Measurements from ENCODE around the gene ZNF784. TPM values are rescaled to one million over a fixed set of nuclear protein-coding genes. Genes with fewer than 3 reads are reported as not detected.

ZNF784 gene
- total and polyA plus RNA-seq, 4 donors, result 0.79 to 6.0 (median 3.8) TPM

GRCh38 chr19:55632463-55632834 is 8.1 kb upstream of the ZNF784 start (continued):
- TF ChIP-seq NR2F2 (IDR thresholded peaks at IDR 0.05) (no peak), MAX (IDR thresholded peaks at IDR 0.05) (no peak), FOXA2 (IDR thresholded peaks at IDR 0.05) (no peak), CTCF (IDR thresholded peaks at IDR 0.05; ENCODE audit: low read depth, low read length, missing input control) (peak; percentile 85), FOXA1 (IDR thresholded peaks at IDR 0.05) (no peak)

DNA sequence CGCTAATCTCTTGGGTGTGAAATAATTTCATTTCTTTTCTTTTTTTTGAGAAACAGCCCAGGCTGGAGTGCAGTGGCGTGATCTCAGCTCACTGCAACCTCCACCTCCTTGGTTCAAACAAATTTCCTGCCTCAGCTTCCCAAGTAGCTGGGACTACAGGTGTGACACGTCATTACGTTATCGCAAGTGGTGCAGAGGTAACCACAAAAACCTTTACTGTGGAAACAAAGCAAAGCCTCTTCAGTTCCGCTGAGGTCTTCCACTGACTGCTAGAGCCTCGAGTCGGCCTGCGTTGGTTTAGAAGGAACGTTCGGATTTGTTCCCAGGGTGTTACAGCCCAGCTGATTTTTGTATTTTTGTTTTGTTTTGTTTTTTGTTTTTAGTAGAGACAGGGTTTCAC is 2.0 kb upstream of the ZNF784 start:
- Histone ChIP-seq H3K9ac (ENCODE audit: low read depth in 1 of 2, low read length in 2 of 2) (no peak overlapping the region), H3K4me1 (ENCODE audit: control insufficient read depth in 4 of 4, insufficient read depth in 4 of 4, low read length in 3 of 4) (peaks cover 0 to 12% (median 7%) of the 10 kb centered on the region in 4 donors), H3K4me3 (ENCODE audit: low read depth in 1 of 3, low read length in 3 of 3) (no peak overlapping the region), H3K9me3 (ENCODE audit: control insufficient read depth in 4 of 4, low read length in 3 of 4) (no peaks in the 10 kb centered on the region), H3K27ac (ENCODE audit: low read depth in 1 of 2, low read length in 2 of 2) (no peak overlapping the region), H3K36me3 (ENCODE audit: control insufficient read depth in 4 of 4, insufficient read depth in 3 of 4, low read depth in 1 of 4, low read length in 3 of 4) (peaks cover 0 to 4% (median 0%) of the 10 kb centered on the region in 4 donors), H3K27me3 (ENCODE audit: control insufficient read depth in 4 of 4, insufficient read depth in 4 of 4, low read length in 3 of 4) (no peaks in the 10 kb centered on the region)
- WGBS, result 90% methylated on average over 11 of the region's 11 CpGs
- no peak for DNase-seq (ENCODE audit: low spot score)
- TF ChIP-seq MAX (IDR thresholded peaks at IDR 0.05), result no peak
- TF ChIP-seq, protein P1, sequence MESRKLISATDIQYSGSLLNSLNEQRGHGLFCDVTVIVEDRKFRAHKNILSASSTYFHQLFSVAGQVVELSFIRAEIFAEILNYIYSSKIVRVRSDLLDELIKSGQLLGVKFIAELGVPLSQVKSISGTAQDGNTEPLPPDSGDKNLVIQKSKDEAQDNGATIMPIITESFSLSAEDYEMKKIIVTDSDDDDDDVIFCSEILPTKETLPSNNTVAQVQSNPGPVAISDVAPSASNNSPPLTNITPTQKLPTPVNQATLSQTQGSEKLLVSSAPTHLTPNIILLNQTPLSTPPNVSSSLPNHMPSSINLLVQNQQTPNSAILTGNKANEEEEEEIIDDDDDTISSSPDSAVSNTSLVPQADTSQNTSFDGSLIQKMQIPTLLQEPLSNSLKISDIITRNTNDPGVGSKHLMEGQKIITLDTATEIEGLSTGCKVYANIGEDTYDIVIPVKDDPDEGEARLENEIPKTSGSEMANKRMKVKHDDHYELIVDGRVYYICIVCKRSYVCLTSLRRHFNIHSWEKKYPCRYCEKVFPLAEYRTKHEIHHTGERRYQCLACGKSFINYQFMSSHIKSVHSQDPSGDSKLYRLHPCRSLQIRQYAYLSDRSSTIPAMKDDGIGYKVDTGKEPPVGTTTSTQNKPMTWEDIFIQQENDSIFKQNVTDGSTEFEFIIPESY (IDR thresholded peaks at IDR 0.05), result no peak

DNA sequence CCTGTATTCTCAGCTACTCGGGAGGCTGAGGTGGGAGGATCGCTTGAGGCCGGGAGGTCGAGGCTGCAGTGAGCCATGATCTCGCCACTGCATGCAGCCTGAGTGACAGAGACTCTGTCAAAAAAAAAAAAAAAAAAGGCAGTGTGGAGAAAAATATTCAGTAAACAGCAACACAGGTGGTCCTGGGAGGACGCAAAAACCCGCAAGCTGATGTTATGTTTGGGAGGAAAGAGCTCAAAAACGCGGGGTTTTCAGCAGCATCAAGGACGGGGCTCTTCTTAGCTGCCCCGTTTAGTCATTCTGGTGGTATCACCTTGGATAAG is 599 bp upstream of the ZNF784 start:
- WGBS, result 52% methylated on average over 11 of the region's 11 CpGs
- Histone ChIP-seq H3K4me3 (ENCODE audit: low read depth in 1 of 3, low read length in 3 of 3) (peak overlapping the region; percentile 32 to 75 (median 53)), H3K9me3 (ENCODE audit: control insufficient read depth in 4 of 4, low read length in 3 of 4) (no peaks in the 10 kb centered on the region), H3K27ac (ENCODE audit: low read depth in 1 of 2, low read length in 2 of 2) (no peak overlapping the region), H3K36me3 (ENCODE audit: control insufficient read depth in 4 of 4, insufficient read depth in 3 of 4, low read depth in 1 of 4, low read length in 3 of 4) (peaks cover 0 to 4% (median 1%) of the 10 kb centered on the region in 4 donors), H3K4me1 (ENCODE audit: control insufficient read depth in 4 of 4, insufficient read depth in 4 of 4, low read length in 3 of 4) (peaks cover 0 to 12% (median 7%) of the 10 kb centered on the region in 4 donors), H3K27me3 (ENCODE audit: control insufficient read depth in 4 of 4, insufficient read depth in 4 of 4, low read length in 3 of 4) (no peaks in the 10 kb centered on the region), H3K9ac (ENCODE audit: low read depth in 1 of 2, low read length in 2 of 2) (no peak overlapping the region)
- DNase-seq (ENCODE audit: low spot score), result no peak
- TF ChIP-seq EGR1 (IDR thresholded peaks at IDR 0.05; ENCODE audit: low read depth in 2 of 2) (no peak), RAD21 (IDR thresholded peaks at IDR 0.05) (no peak), FOXA1 (IDR thresholded peaks at IDR 0.05) (no peak), TAF1 (conservative IDR thresholded peaks at IDR 0.05) (no peak), GABPA (IDR thresholded peaks at IDR 0.05 in 1 of 2, conservative IDR thresholded peaks at IDR 0.05 in 1 of 2) (no peak), MAX (IDR thresholded peaks at IDR 0.05) (no peak), HNF4G (IDR thresholded peaks at IDR 0.05) (no peak), RXRA (IDR thresholded peaks at IDR 0.05) (no peak), CTCF (IDR thresholded peaks at IDR 0.05; ENCODE audit: low read depth, low read length, missing input control) (no peak), SP1 (IDR thresholded peaks at IDR 0.05) (no peak), FOXA2 (IDR thresholded peaks at IDR 0.05) (no peak), NR2F2 (IDR thresholded peaks at IDR 0.05) (no peak), HNF4A (conservative IDR thresholded peaks at IDR 0.05) (no peak)
- TF ChIP-seq, protein P2, sequence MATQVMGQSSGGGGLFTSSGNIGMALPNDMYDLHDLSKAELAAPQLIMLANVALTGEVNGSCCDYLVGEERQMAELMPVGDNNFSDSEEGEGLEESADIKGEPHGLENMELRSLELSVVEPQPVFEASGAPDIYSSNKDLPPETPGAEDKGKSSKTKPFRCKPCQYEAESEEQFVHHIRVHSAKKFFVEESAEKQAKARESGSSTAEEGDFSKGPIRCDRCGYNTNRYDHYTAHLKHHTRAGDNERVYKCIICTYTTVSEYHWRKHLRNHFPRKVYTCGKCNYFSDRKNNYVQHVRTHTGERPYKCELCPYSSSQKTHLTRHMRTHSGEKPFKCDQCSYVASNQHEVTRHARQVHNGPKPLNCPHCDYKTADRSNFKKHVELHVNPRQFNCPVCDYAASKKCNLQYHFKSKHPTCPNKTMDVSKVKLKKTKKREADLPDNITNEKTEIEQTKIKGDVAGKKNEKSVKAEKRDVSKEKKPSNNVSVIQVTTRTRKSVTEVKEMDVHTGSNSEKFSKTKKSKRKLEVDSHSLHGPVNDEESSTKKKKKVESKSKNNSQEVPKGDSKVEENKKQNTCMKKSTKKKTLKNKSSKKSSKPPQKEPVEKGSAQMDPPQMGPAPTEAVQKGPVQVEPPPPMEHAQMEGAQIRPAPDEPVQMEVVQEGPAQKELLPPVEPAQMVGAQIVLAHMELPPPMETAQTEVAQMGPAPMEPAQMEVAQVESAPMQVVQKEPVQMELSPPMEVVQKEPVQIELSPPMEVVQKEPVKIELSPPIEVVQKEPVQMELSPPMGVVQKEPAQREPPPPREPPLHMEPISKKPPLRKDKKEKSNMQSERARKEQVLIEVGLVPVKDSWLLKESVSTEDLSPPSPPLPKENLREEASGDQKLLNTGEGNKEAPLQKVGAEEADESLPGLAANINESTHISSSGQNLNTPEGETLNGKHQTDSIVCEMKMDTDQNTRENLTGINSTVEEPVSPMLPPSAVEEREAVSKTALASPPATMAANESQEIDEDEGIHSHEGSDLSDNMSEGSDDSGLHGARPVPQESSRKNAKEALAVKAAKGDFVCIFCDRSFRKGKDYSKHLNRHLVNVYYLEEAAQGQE (IDR thresholded peaks at IDR 0.05), result no peak
